GM08714 (cell line): ENCODE measurements around the gene FEV.

Experiments used
- H3K4me3 ChIP-seq: fragments of 200-500 bp; sonication (Bioruptor generic); 2 replicates; pipeline ENCODE4 v1.5.1; 2014; ENCODE audit warnings: mild to moderate bottlenecking, low read length, inconsistent platforms
- ZNF274 ChIP-seq: IDR thresholded peaks from 2 replicates; pipeline ENCODE4 v1.6.1; 2012; ENCODE audit warnings: mild to moderate bottlenecking, low read depth, low read length

FEV gene

DNA sequence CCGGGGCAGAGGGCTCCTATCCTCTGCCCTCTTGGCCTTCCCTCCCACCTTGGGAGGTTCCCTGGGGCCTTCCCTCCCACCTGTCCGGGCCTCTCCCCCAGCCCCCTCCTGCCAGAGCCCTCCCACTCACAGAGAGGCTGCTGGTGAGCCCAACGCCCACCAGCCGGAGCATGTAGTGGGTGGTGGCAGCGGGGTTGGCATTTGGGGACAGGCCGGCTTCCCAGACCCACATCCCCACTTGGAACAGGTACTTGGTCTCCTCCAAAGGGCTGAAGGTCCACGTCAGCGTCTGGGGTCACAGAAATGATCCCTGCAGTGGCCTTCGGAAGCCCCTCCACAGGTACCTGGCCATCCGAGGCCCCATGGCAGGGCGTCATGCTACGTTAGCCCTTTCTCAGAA, 37.1 kb upstream of the FEV start:
- H3K4me3 ChIP-seq: no peak overlapping the region
- TF ChIP-seq ZNF274: no peak

DNA sequence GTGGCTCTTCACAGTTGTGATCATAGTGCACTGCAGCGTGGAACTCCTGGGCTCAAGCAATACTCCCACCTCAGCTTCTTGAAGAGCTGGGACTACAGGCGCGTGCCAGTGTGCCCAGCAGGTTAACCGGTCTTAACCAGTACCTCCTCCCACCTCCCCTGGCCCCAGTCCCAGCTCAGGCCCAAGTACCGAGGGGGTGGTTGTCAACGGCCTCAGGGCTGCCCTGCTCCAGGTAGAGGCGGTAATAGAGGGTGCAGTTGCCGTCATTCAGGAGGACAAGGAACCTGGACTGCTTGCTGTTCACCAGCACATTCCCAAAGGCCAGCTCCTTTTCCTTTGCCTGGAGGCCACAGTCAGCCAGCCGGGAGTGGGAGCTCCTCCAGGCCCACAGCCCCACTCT, 36.6 kb upstream of the FEV start:
- no peak for TF ChIP-seq ZNF274
- no peak overlapping the region for H3K4me3 ChIP-seq

DNA sequence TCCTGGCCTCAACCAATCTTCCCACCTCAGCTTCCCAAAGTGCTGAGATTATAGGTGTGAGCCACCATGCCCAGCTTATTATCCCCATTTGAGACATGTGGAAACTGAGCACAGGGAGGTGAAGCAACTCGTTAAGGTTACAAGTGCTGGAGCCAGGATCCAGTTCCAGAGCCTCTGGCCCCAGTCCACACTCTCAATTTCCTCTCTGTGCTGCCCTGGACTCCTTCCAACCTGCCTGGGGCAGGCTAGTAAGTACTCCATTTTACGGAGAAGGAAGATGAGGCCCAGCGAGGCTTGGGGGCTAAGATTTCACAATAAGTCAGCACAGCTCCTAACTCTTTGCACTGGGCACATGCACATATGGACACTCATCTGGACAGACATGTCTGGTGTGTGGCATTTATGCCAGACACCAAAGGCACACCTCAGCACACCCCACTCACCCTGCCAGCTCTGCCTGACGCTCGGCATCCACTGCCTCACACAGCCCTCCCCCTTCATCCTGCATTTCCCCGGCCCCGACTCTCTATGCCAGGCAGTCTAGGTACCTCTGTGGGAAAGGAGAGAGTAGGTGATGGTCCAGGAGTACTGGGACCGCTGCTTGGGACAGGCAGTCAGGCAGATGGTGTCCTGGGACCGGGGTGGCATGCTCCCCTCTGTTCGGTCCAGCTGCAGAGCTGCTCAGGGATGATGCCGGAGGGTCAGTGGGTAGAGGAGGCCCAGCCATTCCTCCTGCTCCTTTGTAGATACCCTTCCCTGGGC, 35.8 kb upstream of the FEV start:
- no peak for TF ChIP-seq ZNF274
- no peak overlapping the region for H3K4me3 ChIP-seq

DNA sequence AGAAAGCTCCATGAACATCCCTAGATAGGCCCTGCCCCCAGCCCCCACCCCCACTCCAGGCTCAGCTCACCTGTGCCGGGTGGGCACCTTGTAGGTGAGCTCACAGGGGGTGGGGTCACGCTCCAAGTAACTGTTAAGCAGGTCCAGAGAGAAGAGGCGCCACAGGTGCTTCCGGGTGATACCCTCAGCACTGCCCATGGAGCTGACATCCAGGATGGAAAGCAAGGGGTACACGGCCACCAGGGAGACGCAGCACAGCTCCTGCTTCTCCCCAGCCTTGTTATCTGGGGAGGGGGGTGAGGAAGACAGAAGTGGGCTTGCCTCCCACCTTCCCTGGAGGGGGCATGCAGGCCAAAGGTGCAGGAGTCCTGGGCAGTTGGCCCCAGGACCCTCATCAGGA, 34.5 kb upstream of the FEV start:
- TF ChIP-seq ZNF274: no peak

DNA sequence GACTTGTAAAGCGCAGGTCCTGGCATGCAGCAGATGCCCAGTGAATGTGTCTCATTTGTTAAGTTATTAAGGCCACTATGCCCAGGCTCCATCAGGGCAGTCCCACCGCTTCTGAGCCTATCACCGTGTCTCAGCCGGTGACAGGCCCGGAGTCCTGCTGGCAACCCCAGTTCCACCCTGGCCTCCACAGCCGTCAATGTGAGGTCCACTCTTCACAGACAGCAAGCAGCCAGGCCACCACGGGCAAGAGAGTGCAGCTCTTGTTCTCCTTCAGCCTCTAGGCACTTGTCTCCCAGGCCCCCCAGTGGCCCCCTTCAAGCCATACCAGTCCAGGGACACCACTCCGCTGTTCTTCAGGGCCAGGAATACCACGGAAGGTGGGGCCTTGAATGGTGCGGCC, 33.7 kb upstream of the FEV start:
- H3K4me3 ChIP-seq: no peak overlapping the region
- no peak for TF ChIP-seq ZNF274

More for the DNA sequence above, 34.5 kb upstream of the FEV start:
- H3K4me3 ChIP-seq: no peak overlapping the region

DNA sequence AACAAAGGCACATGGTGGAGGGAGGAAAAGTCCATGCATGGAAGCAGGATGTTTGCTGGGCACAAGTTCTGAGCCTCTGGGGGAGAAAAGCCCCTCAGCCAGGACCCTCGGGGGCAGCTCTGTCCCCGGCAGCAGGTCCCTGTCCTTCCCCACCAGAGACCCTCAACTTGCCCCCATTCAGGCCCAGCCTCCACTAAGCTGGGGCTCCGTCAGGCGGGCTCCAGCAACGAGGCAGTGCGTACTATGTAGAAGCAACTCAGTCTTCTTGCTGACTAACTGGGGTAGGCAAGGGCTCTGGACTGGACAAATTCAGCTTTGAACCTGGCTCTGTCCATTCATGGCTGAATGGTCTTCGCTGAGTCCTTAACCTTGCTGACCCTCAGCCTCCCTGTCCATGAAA, 33.3 kb upstream of the FEV start:
- TF ChIP-seq ZNF274: no peak
- no peak overlapping the region for H3K4me3 ChIP-seq

DNA sequence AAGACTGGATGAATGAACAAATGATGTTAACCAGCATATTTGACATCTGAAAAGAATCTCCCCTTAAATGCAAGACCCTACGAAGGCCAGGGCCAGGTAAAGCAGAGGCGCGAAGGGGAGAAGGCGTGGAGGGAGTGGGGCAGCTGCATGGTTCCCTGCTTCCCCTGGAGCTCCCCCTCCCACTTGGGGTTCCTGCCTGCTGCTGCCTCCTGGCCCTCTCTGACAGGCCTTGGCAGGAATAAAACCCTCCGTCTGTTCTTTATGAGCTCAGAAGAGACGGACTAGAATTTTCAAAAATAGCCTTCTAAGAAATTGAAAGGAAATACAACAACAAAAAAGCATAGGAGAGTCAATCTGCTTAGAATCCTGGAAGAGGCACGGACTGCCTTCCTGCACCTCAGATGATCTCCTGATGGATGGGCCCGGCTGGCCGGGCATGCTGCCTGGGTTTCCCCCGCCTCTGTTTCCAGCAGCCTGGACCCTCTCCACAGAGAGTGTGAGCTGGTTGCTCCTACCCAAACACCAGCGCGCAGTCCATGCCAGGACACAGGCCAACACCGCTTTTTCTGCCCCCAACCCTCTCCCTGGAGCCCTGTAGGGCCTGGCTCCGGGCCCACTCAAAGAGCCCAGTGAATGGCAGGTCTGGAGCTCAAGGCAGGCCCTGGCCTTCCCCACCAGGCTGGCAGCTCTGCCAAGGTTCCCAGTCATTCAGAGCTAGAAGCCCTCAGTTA, 32.4 kb upstream of the FEV start:
- no peak for TF ChIP-seq ZNF274
- H3K4me3 ChIP-seq: no peak overlapping the region

DNA sequence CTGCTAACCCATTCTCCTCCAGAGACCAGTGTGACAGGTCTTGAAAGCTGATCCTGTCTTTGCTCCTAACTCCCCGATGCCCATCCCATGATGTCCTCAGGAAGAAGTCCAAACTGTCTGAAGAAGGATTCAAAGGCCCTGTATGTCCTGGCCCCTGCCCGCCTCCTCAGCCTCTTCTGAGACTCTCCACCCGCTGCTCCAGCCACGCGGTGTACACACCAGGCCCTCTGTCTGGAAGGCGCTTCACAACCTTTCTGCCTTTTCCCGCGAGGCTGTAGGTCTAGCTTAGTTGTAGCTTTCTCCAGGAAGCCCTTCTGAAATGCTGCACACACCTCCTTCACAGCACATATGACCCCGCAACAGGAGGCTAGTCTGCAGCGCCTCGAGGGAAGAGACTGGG, 31.7 kb upstream of the FEV start:
- TF ChIP-seq ZNF274: no peak
- no peak overlapping the region for H3K4me3 ChIP-seq

DNA sequence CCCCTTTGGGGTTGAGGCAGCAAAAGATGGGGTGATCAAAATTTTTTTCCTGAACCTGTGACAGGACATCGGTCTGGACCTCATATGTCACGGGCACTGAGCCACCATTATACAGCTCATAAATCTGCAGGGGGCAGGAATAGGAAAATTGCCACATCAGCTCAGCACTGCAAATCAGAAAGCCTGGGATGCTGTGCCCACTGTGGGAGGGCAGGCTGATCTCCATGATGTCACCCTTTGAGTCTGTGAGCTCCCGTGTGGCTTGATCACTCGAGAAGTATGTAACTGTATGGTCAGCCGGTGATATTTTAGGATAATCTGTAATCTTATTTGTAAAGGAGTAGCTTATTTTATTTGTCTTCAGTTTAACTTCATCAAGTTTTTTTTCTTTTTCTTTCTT, 25.9 kb upstream of the FEV start:
- TF ChIP-seq ZNF274: no peak
- H3K4me3 ChIP-seq: no peak overlapping the region

DNA sequence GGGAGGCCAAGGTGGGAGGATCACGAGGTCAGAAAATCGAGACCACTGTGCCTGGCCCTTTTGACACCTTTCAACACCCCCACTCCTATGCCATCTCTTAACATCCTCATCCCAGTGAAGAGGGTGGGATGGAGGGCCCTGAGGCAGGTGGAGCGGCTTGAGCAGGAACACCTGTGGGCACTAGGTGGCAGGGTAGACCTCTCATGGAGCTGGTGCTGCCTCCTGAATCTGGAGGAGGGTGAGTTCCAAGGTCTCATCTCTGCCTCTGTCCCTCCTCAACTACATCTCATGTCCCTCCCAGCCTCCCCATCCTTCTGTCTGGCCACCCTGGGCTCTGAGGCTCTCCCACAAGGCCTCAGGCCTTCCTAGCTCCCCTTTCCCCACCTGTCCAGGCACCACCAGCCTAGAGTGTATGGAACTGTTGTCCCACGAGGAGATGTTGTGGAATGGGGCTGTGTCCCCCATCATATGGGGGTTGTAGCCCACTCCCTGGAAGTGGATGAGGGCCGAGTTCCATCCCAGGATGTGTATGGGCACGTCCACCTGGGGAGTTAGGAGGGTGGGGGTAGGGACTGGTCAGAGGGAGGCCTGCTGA, 25.3 kb upstream of the FEV start:
- no peak for TF ChIP-seq ZNF274
- H3K4me3 ChIP-seq: no peak overlapping the region

DNA sequence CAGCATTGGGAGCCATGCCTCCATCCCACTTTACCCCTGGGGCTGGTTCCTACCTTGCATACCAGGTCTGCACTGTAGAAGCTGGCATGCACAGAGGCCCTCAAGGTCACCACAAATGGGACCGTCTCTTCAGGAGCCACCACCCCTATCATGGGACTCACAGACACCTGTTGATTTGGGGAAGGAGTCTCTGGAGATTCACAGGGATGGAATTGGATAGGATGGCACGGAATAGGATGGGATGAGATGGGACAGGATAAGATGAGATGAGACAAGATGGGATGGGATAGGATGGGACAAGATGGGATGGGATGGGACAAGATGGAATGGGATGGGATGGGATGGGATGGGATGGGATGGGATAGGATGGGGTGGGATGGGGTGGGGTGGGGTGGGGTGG, 24.3 kb upstream of the FEV start:
- TF ChIP-seq ZNF274: no peak
- H3K4me3 ChIP-seq: no peak overlapping the region

DNA sequence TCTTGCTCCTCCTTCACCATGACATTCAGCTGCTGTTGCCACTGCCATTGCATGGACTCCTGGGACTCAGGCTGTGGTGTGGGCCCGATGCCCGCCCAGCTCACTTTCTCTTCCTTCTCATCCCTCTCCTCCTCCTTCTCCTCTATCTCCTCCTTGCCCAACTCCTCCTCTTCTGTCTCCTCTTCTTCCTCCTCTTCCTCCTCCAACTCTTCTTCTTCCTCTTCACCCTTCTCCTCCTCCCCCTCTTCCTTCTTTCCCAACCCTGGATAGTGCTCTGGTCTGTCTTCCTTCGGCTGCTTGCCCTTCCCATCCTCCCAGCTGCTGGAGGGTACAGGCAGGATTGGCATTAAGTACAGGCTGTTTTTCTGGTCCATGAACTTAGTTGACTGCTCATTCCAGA, 19.0 kb upstream of the FEV start:
- no peak for TF ChIP-seq ZNF274
- H3K4me3 ChIP-seq: no peak overlapping the region

DNA sequence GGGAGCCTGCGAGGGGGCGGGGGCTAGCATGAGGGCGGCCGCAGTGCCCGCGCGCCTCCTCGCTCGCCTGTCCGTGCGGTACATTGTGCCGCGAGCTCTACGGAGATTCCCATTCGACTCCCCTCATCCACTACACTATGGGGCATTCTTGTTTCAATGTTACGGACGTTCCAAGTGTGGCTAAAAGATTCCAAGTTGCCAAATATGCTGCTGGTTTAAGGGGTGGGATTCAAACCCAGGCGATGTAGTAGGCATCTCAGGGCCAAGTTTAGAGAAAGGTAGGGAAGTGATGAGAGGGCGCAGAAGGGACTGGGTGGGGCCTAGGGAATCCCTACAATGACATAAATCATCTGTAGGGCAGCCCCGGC, 18.3 kb upstream of the FEV start:
- H3K4me3 ChIP-seq: no peak overlapping the region
- TF ChIP-seq ZNF274: no peak

DNA sequence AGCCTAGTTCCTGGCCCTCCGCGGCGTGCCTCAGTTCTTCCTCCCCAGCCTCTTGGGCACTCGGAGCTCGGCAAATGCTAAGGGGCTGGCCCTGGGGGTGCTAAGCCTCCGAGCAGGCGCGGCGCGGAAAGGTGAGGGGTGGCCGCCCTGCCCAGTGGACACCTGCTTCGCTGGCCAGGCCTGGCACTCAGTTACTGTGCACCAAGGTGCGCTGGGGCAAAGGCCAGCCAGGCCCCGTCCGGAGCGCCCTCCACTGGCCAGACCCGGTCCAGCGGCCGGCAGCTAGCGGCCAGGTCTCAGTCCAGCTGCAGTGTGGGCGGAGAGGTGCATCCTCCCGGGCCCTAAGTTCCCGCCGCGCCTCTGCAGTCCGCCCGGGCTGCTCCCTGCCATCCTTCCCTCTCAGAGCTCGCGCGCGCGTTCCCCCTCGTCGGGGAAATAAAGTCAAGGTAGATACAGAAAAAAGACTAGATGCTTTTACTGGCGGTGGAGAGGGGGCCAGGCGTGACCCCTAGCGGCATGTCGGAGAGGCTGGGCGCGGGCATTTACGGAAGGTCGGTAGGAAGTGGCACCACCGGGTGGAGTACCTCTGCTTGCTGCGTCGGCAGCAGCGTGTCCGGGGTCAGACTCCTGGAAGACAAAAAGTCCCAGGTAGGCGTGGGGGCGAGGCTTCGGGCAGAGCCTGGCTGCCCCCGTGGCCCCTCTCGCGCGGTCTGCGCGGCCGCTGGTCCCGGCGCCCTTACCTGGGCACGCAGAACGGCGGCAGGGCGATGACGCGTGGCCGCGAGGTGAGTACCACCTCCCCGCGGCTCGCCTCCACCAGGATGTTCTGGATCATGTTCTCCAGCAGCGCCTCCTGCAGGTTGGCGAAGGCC, 17.6 kb upstream of the FEV start:
- H3K4me3 ChIP-seq: no peak overlapping the region
- TF ChIP-seq ZNF274: no peak
